Epithelial cell of proximal tubule (primary cell): ENCODE data around the gene PIK3CB. TPM values are rescaled to one million over a fixed set of nuclear protein-coding genes. Genes with fewer than 3 reads are reported as not detected.

Experiments used
- DNase-seq: peaks from one replicate; pipeline ENCODE4 v3.0.0-alpha.2; 2011; ENCODE audit warnings: low read depth
- H3K4me3 ChIP-seq: 2 replicates; pipeline ENCODE4 v1.5.1; 2011; ENCODE audit warnings: low read depth, mild to moderate bottlenecking, low read length
- CTCF ChIP-seq: conservative IDR thresholded peaks from 2 replicates; pipeline ENCODE4 v1.5.1; 2012; ENCODE audit warnings: low read depth, mild to moderate bottlenecking, low read length
- total RNA-seq: library from RNA; depleted of rRNA; stranded (reverse); fragments of >200 nt; gene quantifications from 2 replicates; pipeline ENCODE4 v1.2.3, GENCODE V29; 2015

PIK3CB gene
- total RNA-seq, 1 donor from 2014 or later, result 9.1 TPM

- no peak overlapping the region for H3K4me3 ChIP-seq
- no peak for DNase-seq
- no peak for TF ChIP-seq CTCF
Observed at GRCh38 chr3:138678874-138679392, 155.8 kb downstream of the PIK3CB start.

GRCh38 chr3:138678086-138678485, 156.6 kb downstream of the PIK3CB start:
- H3K4me3 ChIP-seq, result no peak overlapping the region
- TF ChIP-seq CTCF, result no peak
- no peak for DNase-seq

GRCh38 chr3:138675393-138675792, 159.3 kb downstream of the PIK3CB start:
- no peak for TF ChIP-seq CTCF
- DNase-seq, result no peak
- no peak overlapping the region for H3K4me3 ChIP-seq

GRCh38 chr3:138673641-138674530, 160.8 kb downstream of the PIK3CB start:
- H3K4me3 ChIP-seq, result no peak overlapping the region
- TF ChIP-seq CTCF, result no peak
- DNase-seq, result peak; percentile 55

- TF ChIP-seq CTCF, result no peak
- no peak overlapping the region for H3K4me3 ChIP-seq
- DNase-seq, result no peak
Observed at GRCh38 chr3:138670407-138670806, 164.3 kb downstream of the PIK3CB start.

GRCh38 chr3:138668107-138668506, 166.6 kb downstream of the PIK3CB start:
- DNase-seq, result no peak
- no peak overlapping the region for H3K4me3 ChIP-seq
- TF ChIP-seq CTCF, result no peak
